Activated CD4-positive, alpha-beta T cell treated with anti-CD3 and anti-CD28 coated beads, Interleukin-2, amount 50 U/mL, for 1 hour (primary cell): ENCODE results near the gene TBKBP1.

Experiments
- DNase-seq: peaks from one replicate; pipeline ENCODE4 v3.0.0-alpha.2; 2020

The TBKBP1 gene

DNA sequence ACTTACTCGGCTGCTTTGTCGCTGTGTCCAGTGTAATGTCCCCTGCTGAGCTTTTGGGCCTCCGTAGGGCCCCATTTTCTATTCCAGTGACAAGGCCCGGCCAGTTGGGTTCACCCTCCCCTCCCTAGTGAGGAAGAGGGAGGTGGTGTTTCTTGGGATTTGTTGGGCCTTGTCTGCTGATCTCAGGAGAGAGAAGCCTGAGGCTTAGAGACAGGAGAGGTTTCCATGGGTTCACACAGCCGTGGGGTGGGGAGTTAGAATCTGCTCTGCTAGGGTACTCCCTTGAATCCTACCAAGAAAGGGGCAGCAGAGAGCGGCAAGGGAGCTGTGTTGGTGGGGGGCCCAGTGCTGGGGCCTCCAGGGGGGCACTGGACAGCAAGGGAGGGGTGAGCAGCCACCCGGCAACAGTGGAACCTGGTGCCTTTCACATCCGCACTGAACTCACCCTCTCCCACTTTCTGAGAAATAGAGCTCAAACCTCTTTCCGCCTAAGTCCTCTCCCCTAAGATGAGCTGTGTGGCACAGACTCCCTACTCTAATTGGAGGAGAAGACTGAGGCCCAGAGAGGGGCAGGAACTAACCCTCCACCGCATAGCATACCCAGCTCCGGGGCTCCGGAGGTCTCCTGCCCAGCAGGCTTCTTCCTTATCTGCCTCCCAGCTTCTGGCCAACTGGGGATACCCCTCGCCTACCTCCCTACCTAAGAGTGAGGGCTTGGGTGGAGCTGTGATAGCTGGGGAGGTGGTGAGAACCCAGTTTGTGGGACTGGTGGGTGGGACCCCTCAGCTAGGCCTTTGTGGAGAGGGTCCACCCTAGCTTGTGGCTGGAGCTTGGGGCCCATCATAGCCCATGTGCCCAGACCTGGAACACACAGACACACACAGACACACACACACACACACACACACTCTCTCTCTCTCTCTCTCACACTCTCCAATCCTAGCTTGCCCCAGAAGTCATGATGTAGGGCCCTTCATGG lies 6.8 kb downstream of the TBKBP1 start:
- DNase-seq, result no peak

GRCh38 chr17:47701608-47702007 lies 7.6 kb downstream of the TBKBP1 start:
- DNase-seq, result no peak

GRCh38 chr17:47702391-47702995 lies 8.5 kb downstream of the TBKBP1 start:
- no peak for DNase-seq

DNA sequence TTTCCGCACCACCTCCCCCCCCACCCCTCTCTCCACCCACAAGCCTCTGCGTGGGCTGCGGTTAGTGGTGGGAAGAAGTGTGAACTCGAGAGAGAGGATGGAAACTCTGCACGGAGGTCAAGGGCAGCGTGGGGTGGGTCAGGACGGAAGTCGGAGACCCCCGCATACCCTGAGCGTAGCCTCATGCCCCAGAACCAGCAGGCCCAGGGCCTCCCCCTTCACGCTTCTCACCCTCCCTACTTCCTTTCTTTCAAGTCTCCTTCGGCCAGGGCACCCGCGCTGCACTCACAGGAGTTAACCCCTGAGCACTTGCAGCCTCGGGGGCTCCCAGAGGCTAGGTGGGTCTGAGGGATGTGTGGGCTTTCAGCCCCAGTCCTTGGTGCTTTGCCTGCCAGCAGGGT lies 9.2 kb downstream of the TBKBP1 start:
- peak; percentile 23 for DNase-seq

DNA sequence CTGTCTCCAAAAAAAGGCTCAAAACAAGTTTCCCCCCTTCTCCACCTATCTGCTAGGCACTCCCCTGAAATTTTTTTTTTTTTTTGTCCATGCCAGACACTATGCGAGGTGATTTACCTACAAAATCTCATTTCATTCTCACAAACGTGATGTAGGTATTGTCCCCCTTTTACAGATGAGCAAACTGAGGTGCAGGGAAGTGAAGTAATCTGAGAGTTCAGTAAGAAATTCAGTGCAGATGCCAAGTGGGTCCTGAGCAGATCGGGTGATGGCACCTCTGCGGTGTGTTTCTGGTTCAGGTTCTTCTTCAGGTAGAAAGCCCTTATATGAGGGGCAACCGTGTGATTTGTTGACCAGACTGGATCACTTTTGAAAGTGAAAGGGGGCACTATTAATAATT lies 9.7 kb downstream of the TBKBP1 start:
- no peak for DNase-seq

- no peak for DNase-seq
Observed at GRCh38 chr17:47704116-47704515, 10.2 kb downstream of the TBKBP1 start.

DNA sequence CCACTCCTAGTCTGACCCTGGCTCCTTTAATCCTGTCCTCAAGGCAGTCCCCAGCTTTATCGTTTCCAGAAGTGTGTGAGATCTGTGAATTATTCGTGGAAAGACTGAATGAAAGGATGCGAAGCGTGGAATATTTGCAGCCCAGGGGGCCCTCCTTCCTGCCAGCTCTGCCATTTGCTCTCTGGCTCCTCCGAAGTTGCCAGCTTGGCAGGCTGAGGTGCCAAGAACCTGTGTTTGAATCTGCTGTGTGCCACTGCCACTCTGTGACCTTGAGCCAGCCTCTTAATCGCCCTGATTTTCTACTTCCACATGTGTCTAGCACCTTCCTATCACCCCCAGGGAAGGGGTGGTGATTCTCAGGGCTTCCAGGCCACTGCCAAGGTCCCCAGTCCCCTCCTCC lies 10.8 kb downstream of the TBKBP1 start:
- DNase-seq, result no peak

DNA sequence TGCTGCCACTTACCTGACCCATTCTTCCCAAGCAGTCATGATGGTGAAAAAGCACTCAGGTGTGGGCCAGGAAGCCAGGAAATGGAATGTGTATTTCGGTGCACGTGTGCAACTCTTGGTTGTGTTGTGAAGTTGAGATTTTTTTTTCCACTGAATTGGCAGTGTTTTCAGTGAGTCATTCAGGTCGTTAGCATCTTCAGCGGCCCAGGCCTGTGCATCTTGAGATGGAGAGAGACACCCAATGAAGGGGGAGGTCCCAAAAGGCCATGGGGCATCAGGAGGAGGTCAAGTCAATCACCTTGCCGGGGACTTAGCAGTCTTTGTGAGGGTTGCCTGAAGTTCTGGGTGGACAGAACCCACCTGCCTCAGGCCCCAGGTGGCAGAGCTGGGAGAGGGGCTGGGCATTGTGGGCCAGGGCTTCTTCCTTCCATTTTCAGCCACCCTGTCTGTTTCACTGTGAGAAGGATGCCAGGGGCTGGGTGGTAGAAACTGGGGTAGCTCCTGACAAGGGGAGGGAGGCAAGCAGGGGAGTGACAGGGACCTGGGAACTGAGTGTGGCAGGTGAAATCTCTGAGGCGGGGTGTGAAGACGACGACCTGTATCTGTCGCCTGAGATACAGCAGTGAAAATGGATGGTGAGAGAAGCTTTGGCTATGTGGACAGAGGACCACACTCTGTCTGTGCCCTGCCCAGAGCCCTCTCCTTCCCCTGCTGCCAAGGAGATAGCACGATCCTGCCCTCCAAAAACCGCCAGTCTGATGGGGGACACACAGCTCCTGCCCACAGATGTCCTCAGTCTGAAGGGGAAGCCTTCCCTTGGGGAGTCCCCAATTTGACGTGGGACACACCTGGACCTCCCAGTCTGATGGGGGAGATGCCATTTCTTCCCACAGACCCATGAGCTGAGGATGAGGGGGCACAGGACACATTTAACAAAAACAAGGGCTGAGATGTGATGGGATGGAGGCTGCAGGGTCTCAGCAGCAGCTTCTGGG lies 11.9 kb downstream of the TBKBP1 start:
- peak; percentile 37 for DNase-seq

GRCh38 chr17:47707056-47707804 lies 13.3 kb downstream of the TBKBP1 start:
- no peak for DNase-seq

GRCh38 chr17:47707884-47708283 lies 13.9 kb downstream of the TBKBP1 start:
- DNase-seq, result no peak

GRCh38 chr17:47708312-47708863 lies 14.4 kb downstream of the TBKBP1 start:
- no peak for DNase-seq

DNA sequence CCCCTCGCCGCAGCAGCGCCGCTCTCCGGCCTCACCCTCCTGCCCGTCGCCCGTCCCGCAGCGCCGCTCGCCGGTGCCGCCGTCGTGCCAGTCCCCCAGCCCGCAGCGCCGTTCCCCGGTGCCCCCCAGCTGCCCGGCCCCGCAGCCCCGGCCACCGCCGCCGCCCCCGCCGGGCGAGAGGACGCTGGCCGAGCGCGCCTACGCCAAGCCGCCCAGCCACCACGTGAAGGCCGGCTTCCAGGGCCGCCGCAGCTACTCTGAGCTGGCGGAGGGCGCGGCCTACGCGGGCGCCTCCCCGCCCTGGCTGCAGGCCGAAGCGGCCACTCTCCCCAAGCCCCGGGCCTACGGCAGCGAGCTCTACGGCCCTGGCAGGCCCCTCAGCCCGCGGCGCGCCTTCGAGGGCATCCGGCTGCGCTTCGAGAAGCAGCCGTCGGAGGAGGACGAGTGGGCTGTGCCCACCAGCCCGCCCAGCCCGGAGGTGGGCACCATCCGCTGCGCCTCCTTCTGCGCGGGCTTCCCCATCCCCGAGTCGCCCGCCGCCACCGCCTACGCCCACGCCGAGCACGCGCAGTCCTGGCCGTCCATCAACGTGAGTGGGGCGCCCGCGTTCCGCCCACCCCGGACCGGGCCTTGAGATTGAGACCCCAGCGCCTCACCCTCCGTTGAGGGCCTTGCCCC lies 15.0 kb downstream of the TBKBP1 start:
- DNase-seq, result no peak

DNA sequence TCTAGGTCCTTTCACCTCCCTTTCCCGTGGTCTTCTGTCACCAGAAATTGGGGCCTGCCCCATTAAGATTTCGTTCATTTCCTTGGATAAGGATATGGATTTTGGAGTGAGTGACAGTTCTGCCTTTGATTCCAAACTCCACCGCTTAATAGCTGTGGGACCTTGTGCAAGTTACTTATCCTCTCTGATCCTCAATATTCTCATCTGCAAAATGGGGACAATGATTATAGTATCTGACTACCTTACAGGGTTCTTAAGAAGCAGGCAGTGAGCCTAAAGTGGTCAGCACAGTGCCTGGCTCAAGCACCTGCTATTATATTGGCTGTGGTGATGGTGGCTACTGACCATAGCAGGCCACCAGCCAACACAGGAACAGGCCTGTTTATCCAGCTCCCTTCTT lies 15.6 kb downstream of the TBKBP1 start:
- DNase-seq, result no peak

GRCh38 chr17:47711366-47712099 lies 17.6 kb downstream of the TBKBP1 start:
- DNase-seq, result no peak

GRCh38 chr17:47712330-47713023 lies 18.5 kb downstream of the TBKBP1 start:
- no peak for DNase-seq

DNA sequence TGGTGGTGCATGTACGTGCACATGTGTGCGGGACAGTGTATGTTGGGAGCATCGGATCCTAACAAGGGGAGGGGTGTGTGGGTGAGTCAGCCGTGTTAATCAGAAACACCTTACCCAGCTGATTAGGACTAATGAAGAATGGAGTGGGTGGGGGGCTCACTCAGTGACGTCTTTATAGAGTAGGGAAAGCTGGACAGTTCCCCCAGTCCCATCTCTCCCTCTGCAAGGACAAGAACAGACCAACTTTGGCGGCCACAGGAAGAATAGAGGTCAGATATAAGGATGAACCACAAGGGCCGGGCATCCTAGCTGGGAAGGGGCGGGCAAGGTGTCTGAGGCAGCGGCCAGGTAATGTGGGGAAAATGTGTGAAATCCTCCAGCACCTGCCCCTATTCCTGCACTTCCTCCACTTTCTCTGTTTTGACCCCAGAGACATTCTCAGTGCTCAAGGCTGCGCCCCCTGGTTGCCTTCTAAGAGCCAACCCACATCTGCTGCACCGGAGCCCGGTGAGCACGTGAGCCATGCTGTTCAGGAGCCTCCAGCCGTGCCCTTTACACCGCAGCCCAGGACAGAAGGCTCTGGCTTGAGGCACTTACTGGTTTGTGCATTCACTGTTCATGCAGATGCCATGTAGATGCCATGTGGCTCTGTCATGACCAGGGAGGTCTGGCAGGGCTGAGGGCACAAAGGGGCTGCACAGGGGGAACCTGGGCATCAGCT lies 20.2 kb downstream of the TBKBP1 start:
- DNase-seq, result no peak

- DNase-seq, result no peak
Observed at GRCh38 chr17:47714773-47715396, 20.9 kb downstream of the TBKBP1 start.

GRCh38 chr17:47715669-47716325 lies 21.8 kb downstream of the TBKBP1 start:
- DNase-seq, result no peak
